Measurements from ENCODE around the gene GET4. TPM values are rescaled to one million over a fixed set of nuclear protein-coding genes. Genes with fewer than 3 reads are reported as not detected.

GET4 gene
- total and polyA plus RNA-seq, 10 of the 15 experiments (the other 5 are each of a cell fraction or from before 2014, with no cell fraction given), result 0.66 to 73.8 (median 34.0) TPM

GRCh38 chr7:924541-925231, 48.3 kb downstream of the GET4 start (continued):
- TF ChIP-seq ZBTB11 (CRISPR knock-in tag; IDR thresholded peaks at IDR 0.05) (no peak), HDAC2 (IDR thresholded peaks at IDR 0.05) (no peak), RUNX3 (IDR thresholded peaks at IDR 0.05; ENCODE audit: low read length) (peak; percentile 90), USF1 (IDR thresholded peaks at IDR 0.05; ENCODE audit: borderline replicate concordance, extremely low read length, insufficient read depth, low read depth, low read length) (peak; percentile 31), POLR2A (IDR thresholded peaks at IDR 0.05; ENCODE audit: low read depth, low read length) (no peak), MYC (IDR thresholded peaks at IDR 0.05; ENCODE audit: insufficient read depth, insufficient read length, insufficient replicate concordance, low read length, severe bottlenecking) (no peak), GABPA (IDR thresholded peaks at IDR 0.05; ENCODE audit: low read depth) (0 out of 2 replicates have a peak, but pooled peaks have one; percentile 58), RAD51 (IDR thresholded peaks at IDR 0.05) (0 out of 2 replicates have a peak, but pooled peaks have one; percentile 20), RELA (IDR thresholded peaks at IDR 0.05; ENCODE audit: borderline replicate concordance, partially characterized antibody) (peak; percentile 37), ZNF592 (IDR thresholded peaks at IDR 0.05) (no peak), ZZZ3 (IDR thresholded peaks at IDR 0.05; ENCODE audit: control insufficient read depth, insufficient read length, low read depth) (no peak), SUPT20H (IDR thresholded peaks at IDR 0.05; ENCODE audit: borderline replicate concordance, control insufficient read depth, low read depth, low read length) (no peak)
- TF ChIP-seq, protein P1, sequence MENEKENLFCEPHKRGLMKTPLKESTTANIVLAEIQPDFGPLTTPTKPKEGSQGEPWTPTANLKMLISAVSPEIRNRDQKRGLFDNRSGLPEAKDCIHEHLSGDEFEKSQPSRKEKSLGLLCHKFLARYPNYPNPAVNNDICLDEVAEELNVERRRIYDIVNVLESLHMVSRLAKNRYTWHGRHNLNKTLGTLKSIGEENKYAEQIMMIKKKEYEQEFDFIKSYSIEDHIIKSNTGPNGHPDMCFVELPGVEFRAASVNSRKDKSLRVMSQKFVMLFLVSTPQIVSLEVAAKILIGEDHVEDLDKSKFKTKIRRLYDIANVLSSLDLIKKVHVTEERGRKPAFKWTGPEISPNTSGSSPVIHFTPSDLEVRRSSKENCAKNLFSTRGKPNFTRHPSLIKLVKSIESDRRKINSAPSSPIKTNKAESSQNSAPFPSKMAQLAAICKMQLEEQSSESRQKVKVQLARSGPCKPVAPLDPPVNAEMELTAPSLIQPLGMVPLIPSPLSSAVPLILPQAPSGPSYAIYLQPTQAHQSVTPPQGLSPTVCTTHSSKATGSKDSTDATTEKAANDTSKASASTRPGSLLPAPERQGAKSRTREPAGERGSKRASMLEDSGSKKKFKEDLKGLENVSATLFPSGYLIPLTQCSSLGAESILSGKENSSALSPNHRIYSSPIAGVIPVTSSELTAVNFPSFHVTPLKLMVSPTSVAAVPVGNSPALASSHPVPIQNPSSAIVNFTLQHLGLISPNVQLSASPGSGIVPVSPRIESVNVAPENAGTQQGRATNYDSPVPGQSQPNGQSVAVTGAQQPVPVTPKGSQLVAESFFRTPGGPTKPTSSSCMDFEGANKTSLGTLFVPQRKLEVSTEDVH (IDR thresholded peaks at IDR 0.05; ENCODE audit: low read depth, partially characterized antibody), result no peak
- TF ChIP-seq, protein P2, sequence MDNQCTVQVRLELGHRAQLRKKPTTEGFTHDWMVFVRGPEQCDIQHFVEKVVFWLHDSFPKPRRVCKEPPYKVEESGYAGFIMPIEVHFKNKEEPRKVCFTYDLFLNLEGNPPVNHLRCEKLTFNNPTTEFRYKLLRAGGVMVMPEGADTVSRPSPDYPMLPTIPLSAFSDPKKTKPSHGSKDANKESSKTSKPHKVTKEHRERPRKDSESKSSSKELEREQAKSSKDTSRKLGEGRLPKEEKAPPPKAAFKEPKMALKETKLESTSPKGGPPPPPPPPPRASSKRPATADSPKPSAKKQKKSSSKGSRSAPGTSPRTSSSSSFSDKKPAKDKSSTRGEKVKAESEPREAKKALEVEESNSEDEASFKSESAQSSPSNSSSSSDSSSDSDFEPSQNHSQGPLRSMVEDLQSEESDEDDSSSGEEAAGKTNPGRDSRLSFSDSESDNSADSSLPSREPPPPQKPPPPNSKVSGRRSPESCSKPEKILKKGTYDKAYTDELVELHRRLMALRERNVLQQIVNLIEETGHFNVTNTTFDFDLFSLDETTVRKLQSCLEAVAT (IDR thresholded peaks at IDR 0.05), result peak; percentile 82; the same call in 1 of the 2 replicates
